Coronary artery (tissue), 2 donors: ENCODE measurements around the gene SLC33A1.
"Not testable (repeated sequence)": the region's sequence is repeated elsewhere in the genome, so short reads cannot be mapped to it uniquely, and the experiment has no call there.

ENCODE experiments used
- DNase-seq: peaks from one replicate; pipeline ENCODE4 v3.0.0-alpha.2; 2017; ENCODE audit warnings: low spot score
- H3K27ac ChIP-seq, 2 donors: fragments of 200-600 bp; sonication (generic); one replicate each; pipeline ENCODE4 v1.5.1; 2016 to 2019
- H3K4me3 ChIP-seq: fragments of 200-600 bp; sonication (generic); 2 replicates; pipeline ENCODE4 v1.5.1; 2016; ENCODE audit warnings: mild to moderate bottlenecking, moderate library complexity
- TF ChIP-seq, protein P1 (sequence below): fragments of 200-600 bp; sonication (generic); IDR thresholded peaks from one replicate; pipeline ENCODE4 v1.5.1; 2019; ENCODE audit warnings: antibody characterized with exemption

Gene SLC33A1

DNA sequence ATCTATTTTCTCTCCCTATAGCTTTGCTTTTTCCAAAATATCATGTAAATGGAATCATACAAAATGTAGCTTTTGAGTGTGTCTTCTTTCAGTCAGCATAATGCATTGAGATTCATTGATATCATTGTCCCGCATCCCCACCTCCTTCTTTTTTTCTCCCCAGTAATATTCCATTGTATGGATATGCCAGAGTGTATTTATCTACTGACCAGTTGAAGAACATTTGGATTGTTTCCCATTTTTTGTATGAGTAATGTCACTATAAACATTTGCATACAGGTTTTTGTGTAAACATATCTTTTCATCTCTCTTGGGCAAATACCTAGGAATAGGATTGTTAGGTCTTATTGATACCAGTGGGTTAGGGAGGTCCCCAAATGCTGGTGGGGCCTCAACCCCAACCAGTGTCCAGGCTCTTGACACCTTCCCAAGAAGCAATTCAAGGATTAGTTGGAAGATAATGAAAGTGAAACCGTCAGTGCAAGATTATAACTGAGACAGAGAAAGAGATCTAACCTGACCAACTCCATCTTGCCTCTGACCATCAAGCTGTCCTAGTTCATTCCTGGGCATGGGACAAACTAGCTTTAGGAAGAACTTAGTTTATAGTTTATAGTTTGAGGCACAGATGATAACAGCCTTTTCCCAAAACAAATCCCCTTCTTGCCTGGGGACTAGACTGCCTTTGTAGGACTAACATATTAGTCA lies 7.4 kb upstream of the SLC33A1 start:
- TF ChIP-seq, protein P1, sequence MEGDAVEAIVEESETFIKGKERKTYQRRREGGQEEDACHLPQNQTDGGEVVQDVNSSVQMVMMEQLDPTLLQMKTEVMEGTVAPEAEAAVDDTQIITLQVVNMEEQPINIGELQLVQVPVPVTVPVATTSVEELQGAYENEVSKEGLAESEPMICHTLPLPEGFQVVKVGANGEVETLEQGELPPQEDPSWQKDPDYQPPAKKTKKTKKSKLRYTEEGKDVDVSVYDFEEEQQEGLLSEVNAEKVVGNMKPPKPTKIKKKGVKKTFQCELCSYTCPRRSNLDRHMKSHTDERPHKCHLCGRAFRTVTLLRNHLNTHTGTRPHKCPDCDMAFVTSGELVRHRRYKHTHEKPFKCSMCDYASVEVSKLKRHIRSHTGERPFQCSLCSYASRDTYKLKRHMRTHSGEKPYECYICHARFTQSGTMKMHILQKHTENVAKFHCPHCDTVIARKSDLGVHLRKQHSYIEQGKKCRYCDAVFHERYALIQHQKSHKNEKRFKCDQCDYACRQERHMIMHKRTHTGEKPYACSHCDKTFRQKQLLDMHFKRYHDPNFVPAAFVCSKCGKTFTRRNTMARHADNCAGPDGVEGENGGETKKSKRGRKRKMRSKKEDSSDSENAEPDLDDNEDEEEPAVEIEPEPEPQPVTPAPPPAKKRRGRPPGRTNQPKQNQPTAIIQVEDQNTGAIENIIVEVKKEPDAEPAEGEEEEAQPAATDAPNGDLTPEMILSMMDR, result no peak
- H3K4me3 ChIP-seq, result no peak overlapping the region
- no peak overlapping the region for H3K27ac ChIP-seq
- no peak for DNase-seq

DNA sequence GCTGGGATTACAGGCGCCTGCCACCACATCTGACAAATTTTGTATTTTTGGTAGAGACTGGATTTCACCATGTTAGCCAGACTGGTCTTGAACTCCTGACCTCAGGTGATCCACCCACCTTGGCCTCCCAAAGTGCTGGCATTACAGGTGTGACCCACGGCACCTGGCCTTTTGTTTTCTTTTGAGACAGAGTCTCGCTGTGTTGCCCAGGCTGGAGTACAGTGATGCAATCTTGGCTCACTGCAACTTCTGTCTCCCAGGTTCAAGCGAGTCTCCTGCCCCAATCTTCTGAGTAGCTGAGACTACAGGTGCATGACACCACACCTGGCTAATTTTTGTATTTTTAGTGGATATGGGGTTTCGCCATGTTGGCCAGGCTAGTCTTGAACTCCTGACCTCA lies 6.2 kb upstream of the SLC33A1 start:
- H3K27ac ChIP-seq, result not testable (repeated sequence)

DNA sequence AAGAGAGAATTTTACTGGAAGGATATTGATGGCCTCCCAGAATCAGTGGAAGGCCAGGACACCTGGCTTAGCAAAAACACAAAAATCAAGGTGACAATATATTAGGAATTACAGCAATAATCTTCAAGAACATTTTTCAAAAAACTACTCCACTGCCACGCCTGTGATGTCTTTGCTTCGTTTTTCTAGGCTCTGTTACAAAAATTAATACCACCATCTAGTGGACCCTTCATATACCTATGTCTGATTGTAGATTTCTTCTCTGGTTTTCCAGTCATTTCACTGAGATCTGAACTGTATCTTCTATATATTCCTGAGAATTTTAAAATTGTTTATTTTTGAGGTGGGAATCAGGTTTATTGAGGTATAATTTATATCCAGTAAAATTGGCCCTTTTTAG lies 5.6 kb upstream of the SLC33A1 start:
- DNase-seq, result no peak
- TF ChIP-seq, protein P1, result no peak
- no peak overlapping the region for H3K27ac ChIP-seq
- no peak overlapping the region for H3K4me3 ChIP-seq

More for the DNA sequence above, 6.2 kb upstream of the SLC33A1 start:
- H3K4me3 ChIP-seq, DNase-seq: not testable (repeated sequence)

DNA sequence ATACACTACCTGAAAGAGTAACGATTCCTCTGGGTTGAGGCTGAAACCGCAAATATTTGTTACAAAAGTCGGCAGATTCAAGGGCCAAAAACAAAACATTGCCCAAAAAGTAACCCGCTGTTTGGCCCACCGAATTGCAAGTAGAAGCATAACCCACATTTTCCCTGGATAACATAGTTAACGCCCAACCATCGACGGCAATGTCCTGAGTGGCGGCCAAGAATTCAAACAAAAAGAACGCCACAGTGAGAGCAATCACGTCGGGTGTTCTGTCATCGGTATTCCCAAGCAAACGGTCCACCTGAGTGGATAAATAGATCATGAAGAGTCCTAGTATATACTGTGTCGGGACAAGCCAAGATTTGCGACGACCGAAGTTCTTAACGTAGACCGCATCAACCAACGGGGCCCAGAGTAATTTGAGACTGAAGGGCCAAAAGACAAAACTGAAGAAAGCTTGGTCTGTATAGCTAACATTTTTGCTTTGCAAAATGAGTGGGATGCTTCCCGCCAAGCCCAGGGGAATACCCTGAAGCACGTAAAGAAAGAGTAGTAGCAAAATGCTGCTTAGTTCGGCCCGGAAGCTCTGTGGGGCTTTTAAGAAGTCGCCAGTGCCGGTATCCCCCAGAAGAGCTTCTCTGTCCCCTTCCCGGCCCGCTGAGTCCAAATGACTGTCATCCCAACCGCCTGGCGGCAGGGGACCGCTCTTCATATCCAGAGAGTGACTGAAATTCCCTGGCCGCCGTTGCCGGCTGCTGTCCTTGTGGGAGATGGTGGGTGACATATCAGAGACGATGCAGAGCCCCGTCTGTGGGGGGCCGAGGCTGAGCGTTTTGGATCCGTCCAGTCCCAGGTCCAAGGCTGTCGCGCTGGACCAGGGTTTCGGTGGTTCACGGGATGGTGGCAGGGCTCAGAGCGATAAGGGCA lies 750 bp downstream of the SLC33A1 start:
- TF ChIP-seq, protein P1, result no peak
- DNase-seq, result no peak
- peak overlapping the region; percentile 89 to 91 for H3K27ac ChIP-seq

DNA sequence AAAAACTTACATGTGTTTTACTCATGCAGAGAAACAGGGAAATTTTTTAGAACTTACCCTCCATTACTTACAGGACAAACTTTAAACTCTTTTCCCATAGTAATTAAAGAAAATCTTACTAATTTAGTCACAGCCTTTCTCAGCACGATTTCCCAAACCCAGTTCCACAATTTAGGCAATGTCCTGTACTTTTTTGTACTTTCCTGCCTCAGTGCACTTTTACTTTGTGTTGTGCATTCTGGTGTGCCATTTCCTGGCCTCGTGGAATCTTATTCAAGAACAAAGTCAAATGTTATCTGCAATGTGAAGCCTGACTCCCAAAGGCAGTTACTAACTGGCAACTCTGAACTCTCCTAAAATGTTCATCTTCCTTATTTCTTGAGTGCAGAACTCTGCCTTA lies 1.9 kb downstream of the SLC33A1 start:
- TF ChIP-seq, protein P1, result no peak
- peak overlapping the region; percentile 78 for H3K4me3 ChIP-seq
- no peak overlapping the region for H3K27ac ChIP-seq
- DNase-seq, result no peak

More for the DNA sequence above, 750 bp downstream of the SLC33A1 start:
- peak overlapping the region; percentile 78 for H3K4me3 ChIP-seq

DNA sequence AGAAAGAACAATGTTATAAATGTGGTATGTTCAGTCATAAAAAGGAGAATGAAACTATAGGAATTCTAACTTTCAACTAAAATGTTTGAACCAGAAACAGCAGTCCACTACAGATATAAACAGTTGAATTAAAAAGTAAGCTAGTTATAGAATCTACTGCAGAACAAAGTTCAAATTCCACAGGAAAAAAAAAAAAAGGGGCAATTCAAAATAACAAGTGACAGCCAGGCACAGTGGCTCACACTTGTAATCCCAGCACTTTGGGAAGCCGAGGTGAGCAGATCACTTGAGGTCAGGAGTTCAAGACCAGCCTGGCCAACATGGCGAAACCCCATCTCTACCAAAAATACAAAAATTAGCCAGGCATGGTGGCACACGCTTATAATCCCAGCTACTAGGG lies 4.8 kb downstream of the SLC33A1 start:
- not testable (repeated sequence) for DNase-seq, H3K4me3 ChIP-seq, H3K27ac ChIP-seq

DNA sequence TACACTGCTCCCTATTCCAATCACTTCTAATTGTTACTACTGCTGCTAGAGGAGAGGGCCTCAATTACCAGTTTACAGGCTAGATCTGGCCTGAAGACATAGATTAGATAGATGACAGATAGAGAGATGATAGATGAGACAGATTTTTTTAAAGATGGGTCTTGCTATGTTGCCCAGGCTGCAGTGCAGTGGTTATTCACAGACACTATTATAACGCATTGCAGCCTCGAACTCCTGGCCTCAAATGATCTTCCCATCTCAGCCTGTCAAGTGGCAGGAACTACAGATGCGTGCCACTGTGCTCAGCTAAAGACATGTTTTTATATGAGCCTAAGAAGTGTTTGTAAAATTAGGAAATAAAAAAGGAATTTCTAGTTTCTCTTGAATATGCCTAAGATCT lies 6.2 kb downstream of the SLC33A1 start:
- Histone ChIP-seq H3K27ac (no peak overlapping the region), H3K4me3 (no peak overlapping the region)
- no peak for DNase-seq
- TF ChIP-seq, protein P1, result no peak

DNA sequence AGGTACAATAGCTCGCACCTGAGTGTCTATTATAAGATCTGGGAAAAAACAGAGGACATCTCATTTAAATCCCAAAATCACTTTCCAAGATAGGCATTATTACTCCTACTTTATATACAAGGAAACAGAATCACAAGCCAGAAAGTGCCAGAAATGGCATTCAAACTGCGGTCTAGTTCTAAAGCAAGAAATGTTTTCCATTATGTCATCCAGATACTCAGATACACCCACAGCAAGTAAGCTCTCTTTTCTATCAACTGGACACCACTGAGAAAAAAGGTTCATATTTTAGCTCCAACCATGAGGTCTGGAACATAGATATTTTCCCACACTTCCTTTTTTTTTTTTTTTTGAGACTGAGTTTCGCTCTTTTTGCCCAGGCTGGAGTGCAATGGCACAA lies 8.1 kb downstream of the SLC33A1 start:
- no peak for DNase-seq
- TF ChIP-seq, protein P1, result no peak
- Histone ChIP-seq H3K4me3 (no peak overlapping the region), H3K27ac (no peak overlapping the region)
